Activated T-helper 9 cell treated with anti-CD3 and anti-CD28 coated beads, Interleukin-2, amount 50 U/mL, for 16 hours (primary cell): Measurements from ENCODE around the gene ZNF569.
"Not testable (repeated sequence)": the region's sequence is repeated elsewhere in the genome, so short reads cannot be mapped to it uniquely, and the experiment has no call there.

ENCODE experiments used
- DNase-seq: peaks from one replicate; pipeline ENCODE4 v3.0.0-alpha.2; 2020; ENCODE audit warnings: low read depth

Gene ZNF569

GRCh38 chr19:37466798-37467607, at the start of gene ZNF569:
Gene ZNF569, minus strand, starts transcription at chr19:37467444. Its CDS starts 22,523 bp downstream, at chr19:37444921.
- peak; percentile 77 for DNase-seq

- no peak for DNase-seq
Measured at GRCh38 chr19:37513397-37513796, 46.2 kb upstream of the ZNF569 start.

GRCh38 chr19:37511821-37512220, 44.6 kb upstream of the ZNF569 start:
- no peak for DNase-seq

- DNase-seq, result no peak
Measured at GRCh38 chr19:37511186-37511585, 43.9 kb upstream of the ZNF569 start.

GRCh38 chr19:37507167-37507464, 39.9 kb upstream of the ZNF569 start:
- no peak for DNase-seq

DNA sequence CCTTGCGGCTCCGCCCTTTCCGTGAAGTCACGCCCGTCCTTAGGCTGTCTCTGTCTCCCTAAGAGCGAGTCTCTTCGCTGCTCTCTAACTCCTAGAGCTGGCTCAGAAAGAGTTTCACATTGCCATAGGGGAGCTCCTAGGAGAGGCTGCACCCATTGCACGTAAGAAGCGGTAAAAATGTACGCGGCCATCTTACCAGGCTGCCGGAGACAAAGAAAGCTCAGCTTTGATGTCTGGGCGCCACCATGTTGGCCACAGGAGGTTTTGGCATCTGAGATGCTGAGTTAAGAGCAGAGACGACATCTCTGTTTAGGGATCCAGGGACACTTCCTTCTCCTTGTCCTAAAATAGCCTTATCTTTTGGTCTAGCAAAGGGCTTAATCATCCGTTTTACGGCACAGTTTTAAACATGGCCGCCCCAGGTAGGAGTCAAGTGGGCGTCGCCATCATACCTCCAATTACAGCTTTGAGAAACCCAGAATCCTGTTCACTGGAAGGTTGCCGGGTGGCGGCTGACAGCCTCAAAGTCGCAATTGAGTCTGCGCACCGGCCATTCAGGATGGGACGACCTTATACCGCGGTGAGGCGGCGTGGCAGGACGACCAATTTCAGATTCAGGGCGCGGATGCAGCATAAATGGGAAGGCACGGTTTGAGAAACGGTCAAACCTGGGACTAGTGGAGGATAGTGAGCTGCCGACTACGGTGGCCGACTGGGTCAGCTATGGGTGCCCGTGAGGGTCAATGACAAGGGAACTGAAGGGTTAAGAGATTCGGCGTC, 39.3 kb upstream of the ZNF569 start, which contains the start of gene ZNF793:
Gene ZNF793, plus strand, starts transcription at position 553 of the 780 bp plus-strand sequence. CDS start 16,501 bp downstream, outside the sequence.
- DNase-seq, result peak; percentile 69

GRCh38 chr19:37505958-37506386, 38.7 kb upstream of the ZNF569 start:
- no peak for DNase-seq

DNA sequence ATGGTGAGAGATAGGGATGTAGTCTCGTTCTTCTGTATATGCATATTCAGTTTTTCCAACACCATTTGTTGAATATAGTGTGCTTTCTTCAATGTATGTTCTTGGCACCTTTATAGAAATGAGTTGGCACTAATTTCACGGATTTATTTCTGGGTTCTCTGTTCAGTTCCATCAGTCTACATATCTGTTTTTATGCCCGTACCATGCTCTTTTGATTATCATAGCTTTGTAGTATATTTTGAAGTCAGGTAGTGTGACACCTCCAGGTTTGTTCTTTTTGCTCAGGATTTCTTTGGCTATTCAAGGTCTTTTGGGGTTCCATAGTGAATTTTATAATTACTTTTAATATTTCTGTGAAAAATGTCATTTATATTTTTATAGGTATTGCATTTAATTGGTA, 25.0 kb upstream of the ZNF569 start:
- no peak for DNase-seq

DNA sequence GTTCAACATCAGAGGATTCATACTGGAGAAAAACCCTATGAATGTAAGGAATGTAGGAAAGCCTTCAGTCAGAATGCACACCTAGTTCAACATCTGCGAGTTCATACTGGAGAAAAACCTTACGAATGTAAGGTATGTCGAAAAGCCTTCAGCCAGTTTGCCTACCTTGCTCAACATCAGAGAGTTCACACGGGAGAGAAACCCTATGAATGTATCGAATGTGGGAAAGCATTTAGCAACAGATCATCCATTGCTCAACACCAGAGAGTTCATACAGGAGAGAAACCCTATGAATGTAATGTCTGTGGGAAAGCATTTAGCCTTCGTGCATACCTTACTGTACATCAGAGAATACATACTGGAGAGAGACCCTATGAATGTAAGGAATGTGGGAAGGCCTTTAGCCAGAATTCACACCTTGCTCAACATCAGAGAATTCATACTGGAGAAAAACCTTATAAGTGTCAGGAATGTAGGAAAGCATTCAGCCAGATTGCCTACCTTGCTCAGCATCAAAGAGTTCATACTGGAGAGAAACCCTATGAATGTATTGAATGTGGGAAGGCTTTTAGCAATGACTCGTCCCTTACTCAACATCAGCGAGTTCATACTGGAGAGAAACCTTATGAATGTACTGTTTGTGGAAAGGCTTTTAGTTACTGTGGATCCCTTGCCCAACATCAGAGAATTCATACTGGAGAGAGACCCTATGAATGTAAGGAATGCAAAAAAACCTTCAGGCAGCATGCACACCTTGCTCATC, 17.3 kb upstream of the ZNF569 start:
- DNase-seq, result no peak

DNA sequence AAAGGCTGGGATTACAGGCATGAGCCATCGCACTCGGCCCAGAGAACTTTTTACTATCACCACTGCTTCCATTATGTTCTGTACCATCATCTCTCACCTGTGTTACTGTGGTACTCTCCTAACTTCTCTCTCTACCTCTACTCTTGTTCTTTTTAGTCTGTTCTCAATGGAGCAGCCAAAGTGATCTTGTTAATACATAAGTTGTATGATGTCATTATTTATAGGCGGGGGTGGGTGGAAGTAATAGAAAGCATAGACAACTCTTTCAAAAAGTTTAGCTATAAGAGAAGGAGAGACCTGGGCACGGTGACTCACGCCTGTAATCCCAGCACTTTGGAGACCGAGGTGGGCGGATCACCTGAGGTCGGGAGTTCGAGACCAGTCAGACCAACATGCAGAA, 4.9 kb upstream of the ZNF569 start:
- no peak for DNase-seq

DNA sequence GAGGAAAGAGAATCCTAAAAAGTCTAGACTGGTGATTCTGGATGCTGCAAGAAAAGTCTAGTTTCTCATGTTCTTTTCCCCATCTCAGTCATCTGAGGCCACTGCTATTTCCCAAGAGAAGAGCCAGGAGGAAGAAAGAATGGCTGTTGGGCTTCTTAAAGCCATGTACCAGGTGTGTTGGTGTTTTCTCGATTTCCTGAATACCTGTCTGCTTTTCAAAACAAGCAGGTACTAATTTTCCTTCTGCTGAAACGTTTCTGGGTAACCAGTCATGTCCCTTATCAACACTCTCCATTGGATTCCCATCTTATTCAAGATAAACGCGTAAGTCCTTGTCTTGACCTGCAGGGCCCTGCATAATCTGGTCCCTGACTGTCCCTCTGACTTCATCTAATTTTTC, 3.0 kb upstream of the ZNF569 start:
- DNase-seq, result no peak

GRCh38 chr19:37468961-37469777, 1.9 kb upstream of the ZNF569 start, which contains the start of gene ZNF570:
Gene ZNF570, plus strand, starts transcription at chr19:37469356. Its CDS starts 999 bp downstream, at chr19:37470355.
- DNase-seq, result peak; percentile 80

- DNase-seq, result no peak
Measured at GRCh38 chr19:37467608-37468090, 405 bp upstream of the ZNF569 start.

GRCh38 chr19:37466277-37466797, 907 bp downstream of the ZNF569 start:
- DNase-seq, result no peak

GRCh38 chr19:37452500-37453245, 14.6 kb downstream of the ZNF569 start:
- no peak for DNase-seq

- no peak for DNase-seq
Measured at GRCh38 chr19:37413313-37414084, 53.7 kb downstream of the ZNF569 start.

DNA sequence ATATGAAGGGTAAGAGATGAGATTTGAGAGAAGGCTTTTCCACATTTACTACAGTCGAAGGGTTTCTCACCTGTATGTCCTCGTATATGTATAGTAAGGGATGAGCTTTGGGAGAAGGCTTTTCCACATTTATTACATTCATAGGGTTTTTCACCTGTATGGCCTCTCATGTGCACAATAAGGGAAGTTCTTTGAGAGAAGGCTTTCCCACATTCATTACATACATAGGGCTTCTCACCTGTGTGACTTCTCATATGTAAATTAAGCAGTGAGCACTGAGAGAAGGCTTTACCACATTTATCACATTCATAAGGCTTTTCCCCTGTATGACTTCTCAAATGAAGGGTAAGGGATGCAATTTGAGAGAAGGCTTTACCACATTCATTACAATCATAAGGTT, 54.5 kb downstream of the ZNF569 start:
- DNase-seq, result no peak

DNA sequence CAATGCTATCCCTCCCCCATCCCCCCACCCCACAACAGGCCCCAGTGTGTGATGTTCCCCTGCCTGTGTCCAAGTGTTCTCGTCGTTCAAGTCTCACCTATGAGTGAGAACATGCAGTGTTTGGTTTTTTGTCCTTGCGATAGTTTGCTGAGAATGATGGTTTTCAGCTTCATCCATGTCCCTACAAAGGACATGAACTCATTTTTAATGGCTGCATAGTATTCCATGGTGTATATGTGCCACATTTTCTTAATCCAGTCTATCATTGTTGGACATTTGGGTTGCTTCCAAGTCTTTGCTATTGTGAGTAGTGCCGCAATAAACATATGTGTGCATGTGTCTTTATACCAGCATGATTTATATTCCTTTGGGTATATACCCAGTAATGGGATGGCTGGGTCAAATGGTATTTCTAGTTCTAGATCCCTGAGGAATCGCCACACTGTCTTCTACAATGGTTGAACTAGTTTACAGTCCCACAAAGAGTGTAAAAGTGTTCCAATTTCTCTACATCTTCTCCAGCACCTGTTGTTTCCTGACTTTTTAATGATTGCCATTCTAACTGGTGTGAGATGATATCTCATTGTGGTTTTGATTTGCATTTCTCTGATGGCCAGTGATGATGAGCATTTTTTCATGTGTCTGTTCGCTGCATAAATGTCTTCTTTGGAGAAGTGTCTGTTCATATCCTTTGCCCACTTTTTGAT, 61.0 kb downstream of the ZNF569 start:
- DNase-seq, result not testable (repeated sequence)

DNA sequence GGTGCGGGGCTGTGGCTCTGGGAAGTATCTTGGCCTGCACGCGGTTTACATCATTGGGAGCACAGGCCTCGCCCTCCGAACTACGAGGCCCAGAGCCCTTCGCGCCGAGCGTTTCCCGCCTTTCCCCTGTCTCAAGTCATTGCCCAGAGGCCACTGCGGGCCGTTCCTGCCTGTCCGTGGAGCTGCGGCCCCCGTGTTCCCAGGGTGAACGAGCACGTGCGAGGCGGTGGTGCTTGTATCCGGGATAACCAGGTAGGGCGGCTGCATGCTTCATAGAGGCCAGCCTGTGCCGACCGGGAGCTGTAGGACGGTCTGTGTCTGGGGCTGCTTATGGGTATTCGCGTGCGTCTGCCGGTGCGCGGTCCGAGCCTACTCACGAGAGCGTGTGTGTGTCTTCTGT, 63.8 kb downstream of the ZNF569 start:
- no peak for DNase-seq
